Measurements from ENCODE around the gene AGPAT1.
"Not testable (repeated sequence)": the region's sequence is repeated elsewhere in the genome, so short reads cannot be mapped to it uniquely, and the experiment has no call there.

The AGPAT1 gene

DNA sequence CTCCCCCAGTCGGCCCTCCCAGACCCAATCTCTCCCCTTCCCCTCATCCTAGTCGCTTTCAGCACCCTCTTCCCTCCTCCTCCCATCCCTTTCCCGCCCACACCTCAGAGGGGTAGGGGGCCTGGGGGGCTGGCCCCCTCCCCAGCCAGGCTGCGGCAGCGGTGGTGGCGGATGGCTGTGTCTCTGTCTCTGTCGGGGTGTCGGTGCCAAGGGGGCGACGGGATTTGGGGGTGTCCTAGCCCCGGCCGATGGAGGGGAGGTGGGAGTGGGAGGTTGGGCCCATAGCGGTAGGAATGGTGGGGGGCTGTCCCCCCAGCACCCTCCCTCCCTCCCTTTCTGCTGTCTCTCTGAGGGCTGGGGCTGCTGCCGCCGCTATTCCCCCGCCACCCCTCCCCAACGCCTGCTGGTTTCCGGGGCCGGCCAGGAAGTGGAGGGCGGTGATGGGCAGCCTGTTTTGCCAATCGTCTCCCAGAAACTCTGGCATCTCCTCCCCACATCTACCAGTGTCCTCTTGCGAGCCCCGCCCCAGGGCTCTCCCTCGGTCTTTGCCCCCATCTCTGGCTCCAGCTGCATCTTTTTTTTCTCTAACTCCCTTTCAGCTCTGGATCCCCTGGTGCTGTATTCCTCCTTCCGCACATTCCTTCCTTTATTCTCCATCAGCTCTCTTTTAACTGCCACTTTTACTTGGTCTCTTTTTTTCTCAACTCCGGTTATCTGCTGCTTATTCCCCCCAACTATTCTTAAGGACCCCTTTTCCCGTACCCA is at the start of gene AGPAT1:
TSS of gene AGPAT1 (minus strand) at position 374 of the 765 bp plus-strand sequence. CDS start 4,588 bp downstream, outside the sequence.
- peak; percentile 97 for DNase-seq

DNA sequence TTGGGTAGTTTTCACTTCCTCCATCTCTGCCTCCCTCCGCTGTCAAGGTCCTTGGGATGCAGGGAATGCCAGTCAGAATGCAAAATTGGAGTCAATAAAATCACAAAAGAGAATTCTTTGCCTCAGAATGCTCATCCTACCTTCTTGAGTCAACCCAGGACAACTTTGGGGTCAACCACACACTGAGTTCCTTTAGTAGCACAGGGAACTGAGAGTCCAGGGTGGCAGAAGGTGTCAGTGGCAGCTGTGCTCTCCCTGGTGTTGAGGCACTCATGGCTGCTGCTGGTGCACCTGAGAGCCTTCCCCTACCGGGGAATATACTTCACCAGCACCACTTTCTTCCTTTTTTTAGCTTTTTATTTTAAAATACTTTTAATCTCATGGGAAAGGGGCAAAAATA is 48.8 kb upstream of the AGPAT1 start:
- DNase-seq = no peak

DNA sequence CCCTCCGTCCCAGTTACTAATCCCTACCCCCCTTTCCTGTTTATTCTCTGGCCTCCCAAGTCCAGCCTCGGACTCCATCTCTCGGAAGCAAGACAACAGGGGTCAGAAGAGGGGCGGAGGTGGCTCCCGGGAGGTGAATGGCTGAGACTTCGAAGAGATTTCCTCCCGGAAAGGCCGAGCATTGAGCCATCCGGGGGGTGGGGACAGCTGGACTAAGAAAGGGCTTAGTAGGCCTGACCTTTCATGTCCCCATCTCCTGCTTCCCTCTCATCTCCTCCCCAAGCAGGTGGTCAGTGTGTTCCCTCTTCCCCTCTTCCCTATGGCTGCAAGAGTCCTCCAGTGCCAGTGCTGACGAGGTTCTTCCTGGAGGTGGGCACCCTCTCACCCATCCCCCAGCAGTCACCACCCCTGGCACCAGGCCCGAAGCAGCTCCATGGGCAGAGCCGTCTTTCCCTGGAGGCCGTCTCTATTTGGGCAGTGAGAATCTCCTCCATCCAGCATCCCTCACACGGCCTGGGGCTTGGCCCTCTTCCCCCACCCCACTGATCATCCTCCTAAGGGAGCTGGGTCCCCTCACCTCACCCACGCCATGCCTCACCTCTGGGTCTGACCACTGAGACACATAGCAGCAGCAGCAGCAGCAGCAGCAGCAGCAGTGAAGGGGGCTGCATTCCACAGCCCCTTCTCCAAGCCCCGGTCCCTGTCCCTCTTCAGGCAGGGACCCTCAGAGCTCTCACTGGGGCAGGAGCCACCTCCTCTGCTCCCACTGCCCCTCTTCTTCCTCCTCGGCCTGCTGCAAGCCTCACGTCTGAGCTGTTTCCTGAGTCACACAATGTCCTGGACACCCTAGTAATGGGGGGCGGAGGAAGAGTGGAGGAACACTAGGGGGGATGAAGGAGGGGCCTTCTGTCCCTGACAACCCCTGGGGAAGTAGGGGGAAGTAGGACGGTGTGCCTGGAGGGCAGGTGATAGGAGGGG is 47.7 kb upstream of the AGPAT1 start, which contains the start of gene NOTCH4:
TSS of gene NOTCH4 (minus strand) at position 810 of the 978 bp plus-strand sequence. CDS start at position 671, 139 bp downstream.
- DNase-seq = no peak

DNA sequence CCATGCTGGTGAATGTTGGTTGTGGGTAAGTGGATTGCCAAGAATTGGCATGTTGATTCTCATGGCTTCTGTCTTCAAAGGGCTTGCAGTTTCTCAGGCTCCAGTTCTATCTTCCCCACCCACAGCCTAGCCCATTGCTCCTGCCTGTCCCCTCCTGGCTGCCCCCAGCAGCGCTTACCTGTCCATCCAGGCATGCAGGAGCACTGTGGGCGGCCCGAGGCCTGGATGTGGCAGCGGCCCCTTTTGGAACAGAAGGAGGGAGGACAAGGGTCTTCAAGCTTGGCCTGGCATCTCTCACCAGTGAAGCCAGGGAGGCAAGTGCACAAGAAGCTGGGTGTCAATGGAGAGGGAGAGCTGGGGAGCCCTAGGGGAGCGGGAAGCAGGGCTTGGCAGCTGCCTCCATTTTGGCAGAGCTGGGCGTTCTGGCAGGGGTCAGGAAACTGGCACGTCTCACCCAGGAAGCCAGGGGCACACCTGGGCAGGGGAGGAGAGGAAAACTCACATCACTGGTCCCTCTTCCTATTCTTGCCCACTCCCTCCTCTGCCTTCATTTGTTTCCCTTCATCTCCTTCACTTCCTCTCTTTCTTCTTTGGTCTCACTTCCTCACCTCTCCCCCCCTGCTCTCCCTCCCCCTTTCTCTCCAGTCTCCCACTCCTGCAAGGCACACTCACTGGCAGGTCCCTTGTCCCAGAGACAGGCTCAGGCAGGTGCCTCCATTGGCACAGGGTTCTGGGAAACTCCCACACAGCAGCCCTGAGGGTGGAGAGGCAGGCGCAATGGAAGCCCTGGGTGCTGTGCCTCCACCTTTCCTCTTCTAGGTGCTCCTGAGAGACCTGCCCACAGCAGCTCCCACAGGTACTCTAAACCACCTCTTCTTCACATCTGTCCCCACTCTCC is 46.7 kb upstream of the AGPAT1 start:
- DNase-seq = no peak

GRCh38 chr6:32220021-32220420 is 44.1 kb upstream of the AGPAT1 start:
- no peak for DNase-seq

DNA sequence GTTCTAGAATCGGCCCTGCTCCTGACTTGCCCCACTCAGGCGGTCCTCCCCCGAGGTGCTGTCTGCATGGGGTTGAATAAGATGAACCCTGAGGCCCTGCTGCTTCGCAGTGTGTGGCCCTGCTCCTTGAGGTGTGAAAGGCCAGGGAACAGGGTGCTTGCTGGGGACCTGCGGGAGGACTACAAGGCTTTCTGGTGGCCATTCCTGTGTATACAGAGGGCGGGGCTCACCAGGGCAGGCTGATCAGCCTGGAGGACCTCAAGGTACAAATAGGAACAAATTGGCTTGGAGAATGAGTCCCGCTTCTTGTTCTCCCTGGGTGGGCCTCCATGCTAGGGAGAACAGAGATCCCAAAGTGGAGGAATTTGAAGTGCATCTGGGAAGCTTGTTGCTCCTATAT is 42.3 kb upstream of the AGPAT1 start:
- no peak for DNase-seq

DNA sequence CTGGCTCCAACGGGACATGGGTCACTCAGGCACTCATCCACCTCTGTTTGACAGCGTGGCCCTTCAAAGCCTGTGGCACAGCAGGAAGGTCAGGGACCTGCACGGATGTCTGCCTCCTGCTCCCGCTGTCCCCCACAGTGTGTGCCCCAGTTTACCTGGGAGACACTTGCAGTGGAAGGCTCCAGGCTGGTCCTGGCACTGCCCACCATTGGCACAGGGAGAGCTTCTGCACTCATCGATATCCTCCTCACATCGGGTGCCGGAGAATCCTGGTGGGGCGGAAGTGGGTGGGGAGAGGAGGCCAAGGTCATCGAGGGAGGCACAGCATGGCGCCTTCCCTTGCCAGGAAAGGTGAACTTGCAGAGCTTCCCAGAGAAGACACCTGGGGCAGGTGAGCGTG is 41.1 kb upstream of the AGPAT1 start:
- DNase-seq = no peak

GRCh38 chr6:32216285-32216684 is 40.4 kb upstream of the AGPAT1 start:
- no peak for DNase-seq

- DNase-seq = no peak
Observed at GRCh38 chr6:32215617-32216016, 39.7 kb upstream of the AGPAT1 start.

DNA sequence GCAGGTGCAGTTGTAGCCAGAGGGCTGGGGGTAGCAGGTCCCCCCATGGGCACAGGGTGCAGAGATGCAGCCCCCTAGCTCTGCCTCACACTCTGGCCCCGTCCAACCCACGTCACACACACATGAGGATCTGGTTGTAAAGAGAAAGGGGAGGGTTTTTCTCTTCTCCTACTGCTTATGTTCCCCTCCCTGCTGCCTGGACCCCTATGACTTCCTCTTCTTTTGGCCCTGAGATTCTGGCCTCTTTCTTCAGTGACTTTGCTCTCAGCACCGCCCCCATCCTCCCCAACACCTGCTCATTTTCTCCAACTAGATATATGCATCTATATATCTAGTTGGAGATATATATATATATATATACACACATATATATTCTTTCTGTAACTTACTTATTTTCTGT is 38.2 kb upstream of the AGPAT1 start:
- DNase-seq = no peak

DNA sequence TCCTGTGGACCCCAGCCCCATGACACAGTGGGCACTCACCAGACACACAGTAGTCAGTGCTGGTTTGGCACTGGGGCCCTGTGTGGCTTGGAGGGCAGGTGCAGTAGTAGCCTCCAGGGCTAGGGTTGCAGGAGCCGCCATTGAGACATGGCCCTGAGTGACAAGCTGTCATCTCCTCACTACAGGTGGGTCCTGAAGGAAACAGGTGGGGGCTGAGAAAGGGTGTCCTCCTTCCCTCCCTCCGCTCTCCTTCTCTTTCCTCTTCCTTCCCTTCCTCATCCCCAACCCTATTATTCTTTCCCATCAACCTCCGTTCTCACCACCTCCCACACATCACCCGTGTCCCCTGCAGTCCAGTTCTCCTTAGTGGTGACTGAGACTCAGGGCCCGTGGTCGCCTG is 37.8 kb upstream of the AGPAT1 start:
- no peak for DNase-seq

DNA sequence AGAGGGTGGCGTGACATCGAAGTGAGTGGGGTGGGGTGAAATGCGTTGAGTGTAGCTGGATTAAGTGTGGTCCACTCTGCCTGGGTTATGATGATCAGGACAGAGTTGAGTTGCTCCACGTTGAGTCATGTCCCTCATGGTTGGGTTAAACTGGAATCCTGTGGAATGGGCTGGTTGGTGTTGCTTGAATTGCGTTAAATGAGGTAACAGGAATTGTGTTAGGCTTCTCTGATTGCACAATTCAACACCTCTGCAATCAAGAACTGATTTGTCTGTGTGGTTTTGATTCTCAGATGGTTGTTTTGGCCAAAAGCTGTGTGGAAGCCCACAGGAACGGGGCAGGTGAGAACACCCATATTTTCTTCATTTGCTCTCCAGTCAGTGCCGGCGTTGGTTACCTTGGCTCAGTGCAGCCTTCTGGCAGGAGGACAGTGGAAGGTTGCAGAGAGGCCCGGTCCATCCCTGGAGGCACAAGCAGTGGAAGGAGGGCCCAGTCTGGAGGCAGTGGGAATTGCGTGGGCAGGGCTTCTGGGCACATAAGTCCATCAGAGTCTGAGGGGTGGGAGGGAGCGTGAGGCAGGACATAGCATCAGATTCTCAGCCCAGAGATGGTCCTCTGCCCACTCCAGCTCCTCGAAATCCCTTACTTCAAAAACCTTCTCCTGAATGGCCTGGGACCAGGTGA is 36.3 kb upstream of the AGPAT1 start:
- no peak for DNase-seq

- DNase-seq = not testable (repeated sequence)
Observed at GRCh38 chr6:32211432-32211831, 35.5 kb upstream of the AGPAT1 start.

- no peak for DNase-seq
Observed at GRCh38 chr6:32210191-32210601, 34.3 kb upstream of the AGPAT1 start.

DNA sequence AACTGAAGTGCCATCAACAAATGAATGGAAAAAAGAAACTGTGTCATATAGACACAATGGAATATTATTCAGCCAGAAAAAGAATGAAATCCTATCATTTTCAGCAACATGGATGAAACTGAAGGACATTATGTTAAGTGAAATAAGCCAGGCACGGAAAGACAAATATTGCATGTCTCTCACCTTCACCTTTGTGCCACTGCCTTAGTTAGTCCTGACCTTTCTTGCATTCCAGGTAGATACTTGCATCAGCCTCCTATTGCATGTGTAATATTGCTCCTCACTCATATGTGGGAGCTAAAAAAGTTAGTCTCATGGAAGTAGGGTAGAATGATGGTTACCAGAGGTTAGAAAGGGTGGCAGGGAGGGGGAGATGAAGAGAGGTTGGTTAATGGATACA is 33.1 kb upstream of the AGPAT1 start:
- no peak for DNase-seq

- DNase-seq = no peak
Observed at GRCh38 chr6:32204268-32204715, 28.4 kb upstream of the AGPAT1 start.

- no peak for DNase-seq
Observed at GRCh38 chr6:32203426-32204267, 27.8 kb upstream of the AGPAT1 start.

DNA sequence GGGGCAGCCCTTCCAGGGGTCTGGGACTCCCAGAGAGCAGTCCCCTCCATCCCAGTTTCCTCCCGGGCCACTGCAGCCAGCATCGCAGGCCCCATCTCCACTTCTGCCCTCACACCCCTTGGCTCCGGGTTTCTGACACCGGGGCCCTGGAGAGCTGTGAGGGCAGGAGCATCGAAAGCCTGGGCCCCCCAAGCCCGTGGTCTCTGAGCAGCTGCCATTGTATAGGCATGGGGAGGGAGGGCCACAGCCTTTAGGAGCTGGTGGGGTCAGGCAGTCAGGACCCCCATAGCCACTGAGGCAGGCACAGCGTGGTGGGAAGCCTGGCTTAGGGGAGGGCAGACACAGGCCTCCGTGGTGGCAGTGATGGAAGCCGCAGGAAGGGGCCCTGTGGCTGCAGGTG is 26.3 kb upstream of the AGPAT1 start:
- DNase-seq = no peak

GRCh38 chr6:32200711-32201475 is 25.0 kb upstream of the AGPAT1 start:
- DNase-seq = no peak

- no peak for DNase-seq
Observed at GRCh38 chr6:32198866-32199265, 23.0 kb upstream of the AGPAT1 start.

All from CD4-positive, alpha-beta T cell treated with Interleukin-10 for 1 hour (primary cell).